Measurements from ENCODE around the gene MAGEA9.
"Not testable (repeated sequence)": the region's sequence is repeated elsewhere in the genome, so short reads cannot be mapped to it uniquely, and the experiment has no call there.

GRCh38 chrX:149836728-149837127 is 55.0 kb downstream of the MAGEA9 start:
- not testable (repeated sequence) for TF ChIP-seq POLR2AphosphoS5 (IDR thresholded peaks at IDR 0.05); MXI1 (conservative IDR thresholded peaks at IDR 0.05; ENCODE audit: poor library complexity, severe bottlenecking); EZH2 (IDR thresholded peaks at IDR 0.05; ENCODE audit: borderline replicate concordance, insufficient read depth, low read length, poor library complexity, severe bottlenecking); CTCF (IDR thresholded peaks at IDR 0.05; ENCODE audit: poor library complexity, severe bottlenecking)
